ENCODE data around the gene GATA6. TPM values are rescaled to one million over a fixed set of nuclear protein-coding genes. Genes with fewer than 3 reads are reported as not detected.

Gene GATA6
- total RNA-seq, 1 donor, result 16.6 TPM

DNA sequence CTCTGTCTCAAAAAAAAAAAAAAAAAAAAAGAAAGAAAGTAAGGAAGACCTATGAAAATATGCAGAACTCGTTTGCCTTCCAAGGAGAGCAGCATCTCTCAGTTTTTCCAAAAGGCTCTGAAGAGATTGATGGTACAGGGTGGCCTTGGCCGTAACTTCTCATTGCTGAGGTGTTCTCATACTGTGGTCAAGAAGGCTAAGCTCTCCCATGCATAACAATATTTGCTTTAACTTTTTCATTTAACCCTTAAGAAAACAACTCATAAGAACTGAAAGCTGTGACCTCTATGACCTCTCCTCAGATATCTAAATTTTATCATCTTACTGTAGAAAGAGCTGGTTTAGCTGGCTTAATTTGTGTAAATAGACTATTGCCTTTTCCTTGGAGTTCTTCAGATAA is 37.1 kb upstream of the GATA6 start:
- H3K4me1 ChIP-seq (ENCODE audit: insufficient read depth, low read length), result no peaks in the 10 kb centered on the region
- H3K27me3 ChIP-seq (ENCODE audit: insufficient read depth, low read length), result no peaks in the 10 kb centered on the region
- H4K20me1 ChIP-seq (ENCODE audit: insufficient read depth, low read length), result no peaks in the 10 kb centered on the region
- H3K9me3 ChIP-seq (ENCODE audit: low read depth, low read length), result no peaks in the 10 kb centered on the region
- no peak overlapping the region for H3K4me2 ChIP-seq (ENCODE audit: insufficient read depth, low read length)
- H3K36me3 ChIP-seq (ENCODE audit: insufficient read depth, low read length), result no peaks in the 10 kb centered on the region
- no peak overlapping the region for H2AFZ ChIP-seq (ENCODE audit: low read length)
- no peak for DNase-seq (ENCODE audit: insufficient read length, low spot score, missing footprints)
- TF ChIP-seq, protein P1, sequence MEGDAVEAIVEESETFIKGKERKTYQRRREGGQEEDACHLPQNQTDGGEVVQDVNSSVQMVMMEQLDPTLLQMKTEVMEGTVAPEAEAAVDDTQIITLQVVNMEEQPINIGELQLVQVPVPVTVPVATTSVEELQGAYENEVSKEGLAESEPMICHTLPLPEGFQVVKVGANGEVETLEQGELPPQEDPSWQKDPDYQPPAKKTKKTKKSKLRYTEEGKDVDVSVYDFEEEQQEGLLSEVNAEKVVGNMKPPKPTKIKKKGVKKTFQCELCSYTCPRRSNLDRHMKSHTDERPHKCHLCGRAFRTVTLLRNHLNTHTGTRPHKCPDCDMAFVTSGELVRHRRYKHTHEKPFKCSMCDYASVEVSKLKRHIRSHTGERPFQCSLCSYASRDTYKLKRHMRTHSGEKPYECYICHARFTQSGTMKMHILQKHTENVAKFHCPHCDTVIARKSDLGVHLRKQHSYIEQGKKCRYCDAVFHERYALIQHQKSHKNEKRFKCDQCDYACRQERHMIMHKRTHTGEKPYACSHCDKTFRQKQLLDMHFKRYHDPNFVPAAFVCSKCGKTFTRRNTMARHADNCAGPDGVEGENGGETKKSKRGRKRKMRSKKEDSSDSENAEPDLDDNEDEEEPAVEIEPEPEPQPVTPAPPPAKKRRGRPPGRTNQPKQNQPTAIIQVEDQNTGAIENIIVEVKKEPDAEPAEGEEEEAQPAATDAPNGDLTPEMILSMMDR (IDR thresholded peaks at IDR 0.05; ENCODE audit: extremely low read depth, low read depth, low read length), result no peak
- no peaks in the 10 kb centered on the region for H3K79me2 ChIP-seq (ENCODE audit: insufficient read depth, low read length)
- H3K27ac ChIP-seq (ENCODE audit: low read depth, low read length), result no peak overlapping the region
- H3K4me3 ChIP-seq (ENCODE audit: insufficient read depth, low read length), result no peak overlapping the region

DNA sequence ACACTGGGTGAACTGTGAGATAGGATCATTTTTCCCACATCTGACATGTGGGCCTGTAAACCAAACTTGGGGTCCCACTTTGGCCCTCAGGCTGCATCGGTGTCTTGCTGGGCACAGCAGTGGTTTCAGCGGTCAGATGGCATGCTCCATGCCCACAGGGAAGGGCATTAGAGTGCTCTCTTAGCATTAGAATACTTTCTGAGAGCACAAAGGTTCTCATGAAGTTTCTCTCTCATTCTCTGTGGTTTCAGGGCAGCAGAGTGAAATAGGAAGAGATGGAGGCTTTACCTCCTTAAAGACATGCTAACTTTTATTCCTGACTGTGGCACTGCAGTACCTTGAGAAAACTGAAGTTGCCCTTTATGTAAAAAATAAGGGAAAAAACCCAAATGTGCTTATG is 36.6 kb upstream of the GATA6 start:
- Histone ChIP-seq H3K79me2 (ENCODE audit: insufficient read depth, low read length) (no peaks in the 10 kb centered on the region), H3K4me3 (ENCODE audit: insufficient read depth, low read length) (no peak overlapping the region), H3K27ac (ENCODE audit: low read depth, low read length) (no peak overlapping the region), H3K4me1 (ENCODE audit: insufficient read depth, low read length) (no peaks in the 10 kb centered on the region), H2AFZ (ENCODE audit: low read length) (no peak overlapping the region), H3K9me3 (ENCODE audit: low read depth, low read length) (no peaks in the 10 kb centered on the region), H4K20me1 (ENCODE audit: insufficient read depth, low read length) (no peaks in the 10 kb centered on the region), H3K4me2 (ENCODE audit: insufficient read depth, low read length) (no peak overlapping the region), H3K36me3 (ENCODE audit: insufficient read depth, low read length) (no peaks in the 10 kb centered on the region), H3K27me3 (ENCODE audit: insufficient read depth, low read length) (no peaks in the 10 kb centered on the region)
- TF ChIP-seq, protein P1 (IDR thresholded peaks at IDR 0.05; ENCODE audit: extremely low read depth, low read depth, low read length), result no peak
- DNase-seq (ENCODE audit: insufficient read length, low spot score, missing footprints), result no peak

DNA sequence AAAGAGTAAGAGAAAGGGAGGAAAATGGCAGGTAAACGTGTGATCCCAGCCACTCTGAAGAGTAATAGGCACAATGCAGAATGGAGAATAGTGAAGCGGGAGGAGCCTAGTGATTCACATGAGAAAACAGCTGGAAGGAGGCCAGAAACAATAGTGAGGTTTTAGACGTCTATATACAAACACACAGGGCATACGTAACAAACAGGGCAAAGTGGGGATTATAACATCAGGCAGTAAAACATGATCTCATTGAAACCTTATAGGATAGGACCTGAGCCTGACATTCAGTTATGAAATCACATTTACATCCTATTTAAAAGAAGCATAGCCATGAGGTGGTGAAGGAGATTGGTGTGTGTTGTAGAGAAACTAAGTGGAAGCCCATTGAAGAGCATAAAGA is 33.0 kb upstream of the GATA6 start:
- no peaks in the 10 kb centered on the region for H3K9me3 ChIP-seq (ENCODE audit: low read depth, low read length)
- H3K36me3 ChIP-seq (ENCODE audit: insufficient read depth, low read length), result no peaks in the 10 kb centered on the region
- TF ChIP-seq, protein P1 (IDR thresholded peaks at IDR 0.05; ENCODE audit: extremely low read depth, low read depth, low read length), result no peak
- DNase-seq (ENCODE audit: insufficient read length, low spot score, missing footprints), result no peak
- H3K27me3 ChIP-seq (ENCODE audit: insufficient read depth, low read length), result no peaks in the 10 kb centered on the region
- no peak overlapping the region for H3K4me3 ChIP-seq (ENCODE audit: insufficient read depth, low read length)
- H3K4me1 ChIP-seq (ENCODE audit: insufficient read depth, low read length), result no peaks in the 10 kb centered on the region
- no peak overlapping the region for H2AFZ ChIP-seq (ENCODE audit: low read length)
- H3K27ac ChIP-seq (ENCODE audit: low read depth, low read length), result no peak overlapping the region
- no peak overlapping the region for H3K4me2 ChIP-seq (ENCODE audit: insufficient read depth, low read length)
- H3K79me2 ChIP-seq (ENCODE audit: insufficient read depth, low read length), result no peaks in the 10 kb centered on the region
- H4K20me1 ChIP-seq (ENCODE audit: insufficient read depth, low read length), result no peaks in the 10 kb centered on the region

DNA sequence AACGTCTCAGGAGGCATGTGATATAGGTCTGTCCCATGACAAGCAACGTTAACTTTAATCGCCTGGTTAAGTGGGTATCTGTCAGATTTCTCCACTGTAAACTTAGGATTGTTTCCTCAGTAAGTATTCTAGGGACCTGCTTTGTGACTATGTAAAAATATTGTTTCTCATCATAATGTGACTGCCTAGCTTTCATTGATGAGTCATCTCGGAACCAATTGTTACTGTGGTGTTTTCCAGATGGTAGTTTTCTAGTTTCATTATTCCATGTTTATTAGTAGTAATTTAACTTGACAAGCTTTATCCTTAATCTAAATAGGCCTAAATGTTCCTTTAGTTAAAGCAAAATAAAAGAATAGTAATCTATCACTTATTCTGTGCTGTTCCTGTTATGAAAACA is 28.2 kb upstream of the GATA6 start:
- TF ChIP-seq, protein P1 (IDR thresholded peaks at IDR 0.05; ENCODE audit: extremely low read depth, low read depth, low read length), result no peak
- no peak for DNase-seq (ENCODE audit: insufficient read length, low spot score, missing footprints)
- Histone ChIP-seq H3K4me2 (ENCODE audit: insufficient read depth, low read length) (no peak overlapping the region), H3K4me1 (ENCODE audit: insufficient read depth, low read length) (no peaks in the 10 kb centered on the region), H3K9me3 (ENCODE audit: low read depth, low read length) (no peaks in the 10 kb centered on the region), H3K36me3 (ENCODE audit: insufficient read depth, low read length) (no peaks in the 10 kb centered on the region), H2AFZ (ENCODE audit: low read length) (no peak overlapping the region), H3K79me2 (ENCODE audit: insufficient read depth, low read length) (no peaks in the 10 kb centered on the region), H3K4me3 (ENCODE audit: insufficient read depth, low read length) (no peak overlapping the region), H3K27me3 (ENCODE audit: insufficient read depth, low read length) (no peaks in the 10 kb centered on the region), H4K20me1 (ENCODE audit: insufficient read depth, low read length) (no peaks in the 10 kb centered on the region), H3K27ac (ENCODE audit: low read depth, low read length) (no peak overlapping the region)

Data from osteoblast (primary cell).